Testis (tissue), 3 donors: Measurements from ENCODE around the gene SLC6A17. TPM values are rescaled to one million over a fixed set of nuclear protein-coding genes. Genes with fewer than 3 reads are reported as not detected.

Source experiments
- DNase-seq: peaks from one replicate; pipeline ENCODE4 v3.0.0-alpha.2; 2019
- H3K27ac ChIP-seq, 2 donors: fragments of 200-600 bp; sonication (generic); one replicate each; pipeline ENCODE4 v1.5.1; 2019
- H3K27me3 ChIP-seq: fragments of 200-600 bp; sonication (generic); one replicate; pipeline ENCODE4 v1.5.1; 2019
- H3K36me3 ChIP-seq: fragments of 200-600 bp; sonication (generic); one replicate; pipeline ENCODE4 v1.5.1; 2017; ENCODE audit warnings: low read depth; ENCODE audit errors: missing control alignments
- H3K4me1 ChIP-seq: fragments of 200-600 bp; sonication (generic); one replicate; pipeline ENCODE4 v1.5.1; 2019
- H3K4me3 ChIP-seq, 2 donors: fragments of 200-600 bp; sonication (generic); one replicate each; pipeline ENCODE4 v1.5.1; 2017 to 2019
- H3K9me3 ChIP-seq: fragments of 200-600 bp; sonication (generic); one replicate; pipeline ENCODE4 v1.5.1; 2017
- POLR2A ChIP-seq: fragments of 450-650 bp; IDR thresholded peaks from one replicate; pipeline ENCODE4 v1.6.1; 2017; ENCODE audit warnings: antibody characterized with exemption, mild to moderate bottlenecking, moderate library complexity
- WGBS, 2 donors: methylation state at CpG; one replicate each; pipeline ENCODE4 v1.1.5; 2018; 5-methylcytosine and 5-hydroxymethylcytosine counted together
- intact Hi-C: fragments of 100-400 bp; cut with DNase I; formaldehyde crosslinking; loops from one replicate; pipeline ENCODE4 v1.15.1; 2023; ENCODE audit warnings: low total_unique reads
- polyA plus RNA-seq: library from polyadenylated mRNA; stranded (reverse); fragments of 350-450 nt; fragmentation: Illumina TruSeq; extraction: RNeasy Lipid Tissue Mini Kit (QIAGEN cat#74804); gene quantifications from one replicate; pipeline ENCODE4 v1.2.3, GENCODE V29; 2014; ENCODE audit warnings: low read depth, low replicate concordance; ENCODE audit not compliant: insufficient read depth
- total RNA-seq, 2 donors: library from RNA; depleted of rRNA; stranded (reverse); fragments of >200 nt; gene quantifications; one replicate each; pipeline ENCODE4 v1.2.3, GENCODE V29; 2016
- TF ChIP-seq, protein P1 (sequence below), 3 experiments: fragments of 450-650 bp in 2 of 3; fragments of 200-600 bp in 1 of 3; sonication (generic) in 1 of 3; IDR thresholded peaks; one replicate each; pipeline ENCODE4 v1.5.1; 2016 to 2019; ENCODE audit warnings: antibody characterized with exemption in 3 of 3, mild to moderate bottlenecking in 2 of 3, moderate library complexity in 1 of 3

SLC6A17 gene
- total and polyA plus RNA-seq, 3 donors from 2014 or later = 3.6 to 5.3 (median 4.5) TPM

DNA sequence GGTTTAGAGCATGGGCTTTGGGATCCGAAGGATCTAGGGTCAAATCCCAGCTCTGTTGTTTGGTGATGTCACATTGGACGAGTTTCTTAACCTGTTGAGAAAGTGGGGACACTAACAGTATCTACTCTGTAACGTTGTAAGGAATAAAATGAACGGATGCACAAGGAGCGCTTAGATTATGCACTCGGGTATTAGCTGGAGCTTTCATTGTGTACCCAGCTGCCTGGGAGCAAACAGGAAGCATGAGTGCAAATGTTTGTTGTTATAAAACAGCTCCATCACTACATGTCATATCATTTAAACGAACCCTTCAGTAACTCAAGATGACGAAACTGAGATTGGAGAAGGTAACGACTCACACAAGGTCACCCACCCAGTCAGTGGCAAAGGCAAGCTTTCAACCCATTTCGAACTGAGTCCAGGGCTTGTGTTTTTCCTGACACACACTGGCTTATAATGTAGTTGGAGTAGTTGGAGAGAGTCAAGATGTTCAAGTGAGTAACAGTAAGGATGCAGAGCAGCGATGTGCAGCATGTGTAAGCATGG, 16.2 kb upstream of the SLC6A17 start:
- no peak for DNase-seq
- H3K9me3 ChIP-seq = no peaks in the 10 kb centered on the region
- no peaks in the 10 kb centered on the region for H3K36me3 ChIP-seq
- no peak overlapping the region for H3K27ac ChIP-seq
- TF ChIP-seq POLR2A = no peak
- TF ChIP-seq, protein P1, sequence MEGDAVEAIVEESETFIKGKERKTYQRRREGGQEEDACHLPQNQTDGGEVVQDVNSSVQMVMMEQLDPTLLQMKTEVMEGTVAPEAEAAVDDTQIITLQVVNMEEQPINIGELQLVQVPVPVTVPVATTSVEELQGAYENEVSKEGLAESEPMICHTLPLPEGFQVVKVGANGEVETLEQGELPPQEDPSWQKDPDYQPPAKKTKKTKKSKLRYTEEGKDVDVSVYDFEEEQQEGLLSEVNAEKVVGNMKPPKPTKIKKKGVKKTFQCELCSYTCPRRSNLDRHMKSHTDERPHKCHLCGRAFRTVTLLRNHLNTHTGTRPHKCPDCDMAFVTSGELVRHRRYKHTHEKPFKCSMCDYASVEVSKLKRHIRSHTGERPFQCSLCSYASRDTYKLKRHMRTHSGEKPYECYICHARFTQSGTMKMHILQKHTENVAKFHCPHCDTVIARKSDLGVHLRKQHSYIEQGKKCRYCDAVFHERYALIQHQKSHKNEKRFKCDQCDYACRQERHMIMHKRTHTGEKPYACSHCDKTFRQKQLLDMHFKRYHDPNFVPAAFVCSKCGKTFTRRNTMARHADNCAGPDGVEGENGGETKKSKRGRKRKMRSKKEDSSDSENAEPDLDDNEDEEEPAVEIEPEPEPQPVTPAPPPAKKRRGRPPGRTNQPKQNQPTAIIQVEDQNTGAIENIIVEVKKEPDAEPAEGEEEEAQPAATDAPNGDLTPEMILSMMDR (IDR thresholded peaks at IDR 0.05) = no peak
- intact Hi-C loops = no loop called here
- WGBS, 2 donors = 78 to 85% methylated on average over 11 of the region's 11 CpGs
- H3K27me3 ChIP-seq = no peaks in the 10 kb centered on the region
- H3K4me1 ChIP-seq = peaks cover 10% of the 10 kb centered on the region
- H3K4me3 ChIP-seq = no peak overlapping the region

GRCh38 chr1:110135246-110135645, 15.0 kb upstream of the SLC6A17 start:
- 63 to 65% methylated on average over 3 to 4 of the region's 4 CpGs for WGBS, 2 donors
- Histone ChIP-seq H3K4me1 (peaks cover 3% of the 10 kb centered on the region), H3K27ac (no peak overlapping the region), H3K27me3 (no peaks in the 10 kb centered on the region), H3K4me3 (no peak overlapping the region), H3K9me3 (no peaks in the 10 kb centered on the region), H3K36me3 (no peaks in the 10 kb centered on the region)
- DNase-seq = no peak
- no peak for TF ChIP-seq POLR2A
- TF ChIP-seq, protein P1 (IDR thresholded peaks at IDR 0.05) = no peak
- intact Hi-C loops = no loop called here

DNA sequence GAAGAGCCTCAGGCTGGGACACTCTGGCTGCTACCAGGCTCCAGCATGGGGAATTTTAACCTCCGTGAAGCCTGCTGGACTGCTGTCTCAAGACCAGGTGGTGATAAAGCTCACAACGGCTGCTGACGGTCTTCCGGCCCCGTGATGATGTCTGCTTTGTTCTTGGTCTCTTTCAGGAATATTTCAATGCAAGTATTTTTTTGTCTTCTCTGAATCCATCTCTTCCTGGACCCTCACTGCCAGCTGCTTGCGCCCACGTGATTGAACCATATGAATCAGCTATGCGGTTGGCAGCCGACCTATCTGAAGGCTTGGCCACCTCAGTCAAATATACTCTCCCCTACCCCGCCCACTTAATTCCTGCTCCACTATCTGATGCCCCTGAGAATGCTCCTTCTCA, 14.6 kb upstream of the SLC6A17 start:
- no peak overlapping the region for H3K27ac ChIP-seq
- H3K27me3 ChIP-seq = no peaks in the 10 kb centered on the region
- intact Hi-C loops = no loop called here
- WGBS, 2 donors = 71 to 77% methylated on average over 10 of the region's 10 CpGs
- H3K4me1 ChIP-seq = no peaks in the 10 kb centered on the region
- H3K36me3 ChIP-seq = no peaks in the 10 kb centered on the region
- DNase-seq = no peak
- H3K9me3 ChIP-seq = no peaks in the 10 kb centered on the region
- TF ChIP-seq, protein P1 (IDR thresholded peaks at IDR 0.05) = no peak
- TF ChIP-seq POLR2A = no peak
- no peak overlapping the region for H3K4me3 ChIP-seq

- H3K27ac ChIP-seq = no peak overlapping the region
- no peaks in the 10 kb centered on the region for H3K9me3 ChIP-seq
- H3K4me3 ChIP-seq = no peak overlapping the region
- DNase-seq = peak; percentile 28
- no peaks in the 10 kb centered on the region for H3K36me3 ChIP-seq
- H3K4me1 ChIP-seq = no peaks in the 10 kb centered on the region
- intact Hi-C loops = no loop called here
- 4 to 24% methylated on average over 7 of the region's 7 CpGs for WGBS, 2 donors
- H3K27me3 ChIP-seq = no peaks in the 10 kb centered on the region
- TF ChIP-seq, protein P1 (IDR thresholded peaks at IDR 0.05) = no peak
- no peak for TF ChIP-seq POLR2A
These were observed 13.4 kb upstream of the SLC6A17 start for GRCh38 chr1:110136911-110137310.

GRCh38 chr1:110138956-110139355, 11.3 kb upstream of the SLC6A17 start:
- no peaks in the 10 kb centered on the region for H3K4me1 ChIP-seq
- H3K36me3 ChIP-seq = no peaks in the 10 kb centered on the region
- no peak for DNase-seq
- intact Hi-C loops = no loop called here
- no peaks in the 10 kb centered on the region for H3K9me3 ChIP-seq
- H3K27me3 ChIP-seq = no peaks in the 10 kb centered on the region
- TF ChIP-seq POLR2A = no peak
- TF ChIP-seq, protein P1 (IDR thresholded peaks at IDR 0.05) = no peak
- H3K4me3 ChIP-seq = no peak overlapping the region
- WGBS, 2 donors = 72 to 75% methylated on average over 3 of the region's 3 CpGs
- H3K27ac ChIP-seq = no peak overlapping the region
